ENCODE results near the gene GSX2. TPM values are rescaled to one million over a fixed set of nuclear protein-coding genes. Genes with fewer than 3 reads are reported as not detected.

GSX2 gene
- total and polyA plus RNA-seq, 2 experiments from 2014 or later = not detected

DNA sequence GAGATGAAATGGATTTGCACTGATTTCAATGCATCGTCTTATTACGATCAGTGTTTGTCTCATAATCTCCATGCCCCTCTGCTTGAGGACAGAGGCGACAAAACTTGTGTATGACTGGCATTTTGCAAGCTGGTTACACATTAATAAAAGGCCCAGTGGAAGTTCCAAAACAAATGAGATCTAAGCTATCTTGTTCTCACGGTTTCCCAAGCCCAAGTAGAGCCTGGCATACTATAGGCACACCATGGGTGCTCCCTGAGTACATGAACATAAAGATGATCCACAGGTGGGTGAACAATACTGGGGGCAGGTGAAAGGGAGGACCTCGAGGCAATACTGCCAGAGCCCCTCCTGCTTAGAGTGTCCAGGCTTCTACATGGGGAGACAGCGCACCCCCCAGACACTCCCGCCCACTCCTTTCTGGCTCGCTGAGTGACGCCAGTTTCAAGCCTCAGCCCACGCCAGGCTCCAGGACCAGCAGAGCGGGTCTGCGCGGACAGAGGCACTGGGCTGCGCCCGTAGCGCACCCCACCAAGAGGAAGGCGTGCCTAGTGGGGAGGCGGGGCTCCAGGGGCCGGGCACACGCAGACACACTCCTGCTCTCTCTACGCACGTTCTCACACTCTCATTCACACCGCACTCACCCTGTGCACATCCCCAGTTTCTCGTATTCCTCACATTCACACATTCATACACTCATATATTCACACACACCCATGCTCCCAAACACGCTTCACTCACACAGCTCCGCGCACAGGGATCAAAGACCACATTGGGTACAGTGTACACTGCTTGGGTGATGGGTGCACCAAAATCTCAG, 8.9 kb upstream of the GSX2 start:
- 12 to 17% methylated on average over 20 to 24 of the region's 27 CpGs for WGBS, 2 experiments (ENCODE audit: low coverage in 1 of 2, low lambda C conversion rate in 2 of 2, missing lambda C conversion rate in 2 of 2)
- no peaks in the 10 kb centered on the region for H3K36me3 ChIP-seq (ENCODE audit: low read depth)
- no peak overlapping the region for H3K27ac ChIP-seq
- in situ Hi-C loops (cut with MboI) = no loop called here
- H3K4me1 ChIP-seq (ENCODE audit: insufficient read depth) = peaks cover 7% of the 10 kb centered on the region; the same call in 1 of the 2 replicates
- peak overlapping the region; percentile 95 for H3K4me2 ChIP-seq (ENCODE audit: unreplicated experiment)
- peak overlapping the region; percentile 90 for H3K4me3 ChIP-seq
- no peaks in the 10 kb centered on the region for H3K9me2 ChIP-seq (ENCODE audit: insufficient read depth)
- H3K27me3 ChIP-seq (replicated peaks; ENCODE audit: insufficient read depth) = no peaks in the 10 kb centered on the region
- peak overlapping the region; percentile 66 for H3K9ac ChIP-seq
- TF ChIP-seq EZH2phosphoT487 (IDR thresholded peaks at IDR 0.05; ENCODE audit: insufficient read depth, low read depth) (no peak), EZH2 (IDR thresholded peaks at IDR 0.05; ENCODE audit: insufficient read depth, poor library complexity, severe bottlenecking) (no peak)
- no peaks in the 10 kb centered on the region for H3K79me2 ChIP-seq (ENCODE audit: insufficient read depth)
- H3K9me3 ChIP-seq (ENCODE audit: low read depth) = no peaks in the 10 kb centered on the region
- peak; percentile 80 for DNase-seq
- H2AFZ ChIP-seq = peak overlapping the region; percentile 96
- H3F3A ChIP-seq (ENCODE audit: insufficient read depth) = peaks cover 15% of the 10 kb centered on the region
- no peaks in the 10 kb centered on the region for H4K20me1 ChIP-seq (ENCODE audit: insufficient read depth)

DNA sequence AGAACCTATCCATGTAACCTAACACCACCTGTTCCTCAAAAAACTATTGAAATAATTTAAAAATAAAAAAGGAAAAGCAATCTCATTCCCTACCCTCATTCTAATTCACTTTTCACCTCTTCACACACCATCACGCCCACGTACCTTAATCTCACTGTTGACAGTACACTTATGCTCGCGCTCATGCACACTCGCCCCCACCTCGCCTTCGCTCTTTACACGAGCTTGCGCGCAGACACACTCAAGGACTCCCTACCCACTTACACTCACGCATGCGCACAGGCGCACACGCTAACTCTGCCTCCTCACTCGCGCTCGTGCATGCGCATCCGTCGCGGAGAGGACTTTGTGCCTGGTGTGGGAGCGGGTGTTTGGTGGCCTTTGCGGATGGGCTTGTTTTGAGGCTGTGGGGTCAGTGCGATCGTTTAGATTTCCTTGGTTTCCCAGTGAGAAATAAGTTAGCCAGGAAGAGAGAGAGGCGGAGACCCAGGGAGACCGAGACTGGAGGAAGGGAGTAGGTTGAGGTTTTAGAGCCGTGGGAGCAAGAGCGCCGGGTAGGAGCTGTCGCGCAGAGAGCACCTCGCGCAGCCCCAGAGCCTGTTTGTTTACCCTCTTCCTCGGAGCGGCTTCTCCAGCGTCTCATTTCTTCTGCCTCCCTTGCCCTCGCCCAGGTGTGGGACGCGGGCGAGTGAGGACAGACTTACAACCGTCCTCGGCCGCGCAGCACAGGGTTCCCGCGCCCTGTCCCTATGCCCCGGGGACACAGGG, 8.1 kb upstream of the GSX2 start:
- no peaks in the 10 kb centered on the region for H3K79me2 ChIP-seq (ENCODE audit: insufficient read depth)
- no peaks in the 10 kb centered on the region for H4K20me1 ChIP-seq (ENCODE audit: insufficient read depth)
- WGBS, 2 experiments (ENCODE audit: low coverage in 1 of 2, low lambda C conversion rate in 2 of 2, missing lambda C conversion rate in 2 of 2) = 1 to 3% methylated on average over 46 to 48 of the region's 48 CpGs
- H3K9me2 ChIP-seq (ENCODE audit: insufficient read depth) = no peaks in the 10 kb centered on the region
- in situ Hi-C loops (cut with MboI) = no loop called here
- no peak for TF ChIP-seq EZH2phosphoT487 (IDR thresholded peaks at IDR 0.05; ENCODE audit: insufficient read depth, low read depth)
- no peak for TF ChIP-seq EZH2 (IDR thresholded peaks at IDR 0.05; ENCODE audit: insufficient read depth, poor library complexity, severe bottlenecking)
- peaks cover 13% of the 10 kb centered on the region for H3F3A ChIP-seq (ENCODE audit: insufficient read depth)
- H3K9ac ChIP-seq = peak overlapping the region; percentile 66
- H3K9me3 ChIP-seq (ENCODE audit: low read depth) = no peaks in the 10 kb centered on the region
- no peaks in the 10 kb centered on the region for H3K36me3 ChIP-seq (ENCODE audit: low read depth)
- H3K27me3 ChIP-seq (replicated peaks; ENCODE audit: insufficient read depth) = no peaks in the 10 kb centered on the region
- H3K27ac ChIP-seq = no peak overlapping the region
- peak overlapping the region; percentile 95 for H3K4me2 ChIP-seq (ENCODE audit: unreplicated experiment)
- peak overlapping the region; percentile 96 for H2AFZ ChIP-seq
- H3K4me1 ChIP-seq (ENCODE audit: insufficient read depth) = peaks cover 7% of the 10 kb centered on the region; the same call in 1 of the 2 replicates
- H3K4me3 ChIP-seq = peak overlapping the region; percentile 90
- peak; percentile 85 for DNase-seq

DNA sequence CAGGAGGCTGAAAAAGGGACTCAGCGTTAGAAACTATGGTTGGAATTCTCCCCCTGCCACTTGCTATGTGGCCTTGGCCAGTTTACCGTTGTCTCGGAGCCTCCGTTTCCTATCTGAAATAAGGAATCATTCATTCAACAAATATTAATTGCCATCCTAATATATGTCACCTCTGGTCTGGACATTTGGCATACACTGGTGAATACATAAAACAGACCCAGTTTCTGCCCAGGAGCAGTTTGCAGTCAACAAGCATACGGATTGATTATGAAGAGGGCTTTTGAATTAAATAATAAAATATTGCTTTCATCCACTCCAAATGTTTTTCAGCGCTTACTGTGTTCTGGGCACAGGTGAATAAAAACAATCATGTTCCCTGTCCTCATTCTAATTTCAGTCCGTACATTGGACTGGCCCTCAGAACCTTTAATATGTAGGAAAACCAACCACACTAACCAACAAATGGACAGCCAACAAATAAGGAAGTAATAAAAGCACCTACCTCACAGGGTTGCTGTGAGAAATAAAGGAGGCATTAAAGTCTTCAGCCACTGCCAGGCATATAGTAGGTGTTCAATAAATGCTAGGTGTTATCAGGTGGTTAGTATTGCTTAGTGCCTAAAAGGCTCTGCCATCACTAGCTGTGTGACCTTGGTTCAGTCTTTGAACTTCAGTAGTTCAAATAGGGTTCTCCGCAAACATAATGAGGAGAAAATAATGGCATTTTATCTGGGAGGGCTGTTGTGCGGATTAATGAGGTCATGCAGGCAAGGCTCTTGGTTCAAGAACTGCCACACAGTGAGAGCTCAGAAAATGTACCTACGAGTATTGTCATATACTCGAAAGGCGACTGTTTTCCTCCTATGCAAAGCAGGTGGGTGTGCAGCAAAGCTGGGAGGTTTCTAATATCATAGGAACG, 7.3 kb upstream of the GSX2 start:
- no peaks in the 10 kb centered on the region for H3K79me2 ChIP-seq (ENCODE audit: insufficient read depth)
- peak overlapping the region; percentile 96 for H2AFZ ChIP-seq
- H3K36me3 ChIP-seq (ENCODE audit: low read depth) = no peaks in the 10 kb centered on the region
- peak overlapping the region; percentile 90 for H3K4me3 ChIP-seq
- H3F3A ChIP-seq (ENCODE audit: insufficient read depth) = peaks cover 13% of the 10 kb centered on the region
- no peaks in the 10 kb centered on the region for H4K20me1 ChIP-seq (ENCODE audit: insufficient read depth)
- WGBS, 2 experiments (ENCODE audit: low coverage in 1 of 2, low lambda C conversion rate in 2 of 2, missing lambda C conversion rate in 2 of 2) = 68 to 69% methylated on average over 13 of the region's 13 CpGs
- no peaks in the 10 kb centered on the region for H3K9me2 ChIP-seq (ENCODE audit: insufficient read depth)
- no peak for DNase-seq
- TF ChIP-seq EZH2phosphoT487 (IDR thresholded peaks at IDR 0.05; ENCODE audit: insufficient read depth, low read depth) = no peak
- no peak for TF ChIP-seq EZH2 (IDR thresholded peaks at IDR 0.05; ENCODE audit: insufficient read depth, poor library complexity, severe bottlenecking)
- H3K4me2 ChIP-seq (ENCODE audit: unreplicated experiment) = peak overlapping the region; percentile 95
- H3K9me3 ChIP-seq (ENCODE audit: low read depth) = no peaks in the 10 kb centered on the region
- no peaks in the 10 kb centered on the region; the same call in 1 of the 2 replicates for H3K27me3 ChIP-seq (replicated peaks; ENCODE audit: insufficient read depth)
- H3K27ac ChIP-seq = no peak overlapping the region
- H3K9ac ChIP-seq = peak overlapping the region; percentile 66
- peaks cover 7% of the 10 kb centered on the region; the same call in 1 of the 2 replicates for H3K4me1 ChIP-seq (ENCODE audit: insufficient read depth)
- in situ Hi-C loops (cut with MboI) = no loop called here

All from GM23248 (cell line).